Activated T-helper 17 cell treated with anti-CD3 and anti-CD28 coated beads, Interleukin-2, amount 50 U/mL, for 72 hours (primary cell): ENCODE results near the gene S100A16. TPM values are rescaled to one million over a fixed set of nuclear protein-coding genes. Genes with fewer than 3 reads are reported as not detected.
A peak's percentile ranks its signal among the peaks of the same experiment; 100 is the strongest.
"Not testable (repeated sequence)": the region's sequence is repeated elsewhere in the genome, so short reads cannot be mapped to it uniquely, and the experiment has no call there.

Source experiments
- ATAC-seq: fragments of 150-1000 bp; cut with Tn5 transposase; replicated peaks from 2 replicates; pipeline ENCODE4 v1.10.0; 2021; ENCODE audit warnings: mild to moderate bottlenecking, moderate library complexity
- H3K27ac Mint-ChIP-seq: one replicate; pipeline ENCODE4 v1.8.0; 2022; ENCODE audit warnings: mixed read lengths
- H3K27me3 Mint-ChIP-seq: one replicate; pipeline ENCODE4 v1.8.0; 2022; ENCODE audit warnings: mixed read lengths
- H3K36me3 Mint-ChIP-seq: one replicate; pipeline ENCODE4 v1.8.0; 2022; ENCODE audit warnings: low read depth, mild to moderate bottlenecking, mixed read lengths
- H3K4me1 Mint-ChIP-seq: one replicate; pipeline ENCODE4 v1.8.0; 2022; ENCODE audit warnings: mixed read lengths
- H3K4me3 Mint-ChIP-seq: one replicate; pipeline ENCODE4 v1.8.0; 2022; ENCODE audit warnings: mild to moderate bottlenecking, mixed read lengths
- H3K9me3 Mint-ChIP-seq: one replicate; pipeline ENCODE4 v1.8.0; 2022; ENCODE audit warnings: mixed read lengths
- total RNA-seq, 2 donors: library from RNA; stranded (reverse); gene quantifications; one replicate each; pipeline ENCODE4 v1.2.3, GENCODE V29; 2022

Gene S100A16
- total RNA-seq, 2 donors from 2014 or later, result not detected

DNA sequence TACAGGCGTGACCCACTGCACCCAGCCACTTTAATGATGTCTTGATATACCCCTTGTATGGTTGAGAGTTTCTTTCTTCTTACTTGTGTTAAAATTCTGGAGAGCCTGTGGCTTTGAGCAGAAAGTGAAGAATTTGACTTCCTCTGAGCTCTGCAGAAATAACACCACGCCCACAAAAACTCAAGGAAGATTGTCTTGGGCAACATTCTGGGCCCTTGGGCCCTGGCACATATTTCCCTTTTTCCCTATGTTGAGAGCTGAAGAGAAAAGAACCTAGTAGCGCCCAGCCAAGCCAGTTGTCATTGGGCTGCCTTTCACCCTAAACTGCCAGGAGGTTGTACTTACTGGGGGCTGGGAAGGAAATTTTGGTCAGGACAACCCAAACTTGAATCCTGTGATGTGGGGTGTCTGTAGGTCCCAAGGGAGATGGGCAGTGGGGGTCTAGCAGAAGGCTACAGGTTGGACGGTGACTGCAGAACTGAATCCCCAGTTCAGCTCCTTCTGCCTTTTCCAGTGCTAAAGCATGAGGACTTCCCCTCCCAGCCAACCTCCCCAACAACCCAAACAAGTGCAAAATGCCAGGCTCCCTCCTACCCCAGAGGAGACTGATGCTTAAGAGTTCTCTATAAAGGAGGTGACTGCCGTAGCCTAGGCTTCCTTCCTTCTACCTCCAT, 33.9 kb upstream of the S100A16 start:
- Mint-ChIP-seq H3K36me3 (peaks cover 62% of the 10 kb centered on the region), H3K27ac (peak overlapping the region; percentile 32)

DNA sequence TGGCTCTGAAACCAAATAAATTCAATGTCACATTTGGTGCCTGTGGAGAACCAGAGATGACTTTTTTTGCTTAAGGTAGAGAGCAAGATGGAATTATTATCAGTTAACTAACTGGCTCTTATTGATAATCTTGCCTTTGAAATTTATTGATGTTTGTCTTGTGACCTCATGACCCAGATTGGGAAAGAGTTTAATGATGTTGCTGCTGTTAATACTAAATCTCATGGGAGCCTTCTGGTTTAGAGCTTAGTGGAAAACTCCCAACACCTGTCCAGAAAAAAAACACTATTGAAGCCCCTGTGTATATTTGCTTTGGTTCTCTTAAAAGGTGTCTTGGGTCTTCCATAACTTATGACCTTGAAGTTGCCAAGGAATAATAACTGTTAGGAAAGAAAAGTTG, 30.9 kb upstream of the S100A16 start:
- Mint-ChIP-seq H3K27me3 (no peaks in the 10 kb centered on the region), H3K4me1 (peaks cover 21% of the 10 kb centered on the region), H3K9me3 (no peaks in the 10 kb centered on the region), H3K27ac (peak overlapping the region; percentile 80), H3K4me3 (no peak overlapping the region), H3K36me3 (peaks cover 92% of the 10 kb centered on the region)
- ATAC-seq, result no peak

More for the DNA sequence above, 33.9 kb upstream of the S100A16 start:
- H3K4me1 Mint-ChIP-seq, result peaks cover 22% of the 10 kb centered on the region
- no peaks in the 10 kb centered on the region for H3K9me3 Mint-ChIP-seq
- H3K4me3 Mint-ChIP-seq, result no peak overlapping the region
- no peak for ATAC-seq
- no peaks in the 10 kb centered on the region for H3K27me3 Mint-ChIP-seq

DNA sequence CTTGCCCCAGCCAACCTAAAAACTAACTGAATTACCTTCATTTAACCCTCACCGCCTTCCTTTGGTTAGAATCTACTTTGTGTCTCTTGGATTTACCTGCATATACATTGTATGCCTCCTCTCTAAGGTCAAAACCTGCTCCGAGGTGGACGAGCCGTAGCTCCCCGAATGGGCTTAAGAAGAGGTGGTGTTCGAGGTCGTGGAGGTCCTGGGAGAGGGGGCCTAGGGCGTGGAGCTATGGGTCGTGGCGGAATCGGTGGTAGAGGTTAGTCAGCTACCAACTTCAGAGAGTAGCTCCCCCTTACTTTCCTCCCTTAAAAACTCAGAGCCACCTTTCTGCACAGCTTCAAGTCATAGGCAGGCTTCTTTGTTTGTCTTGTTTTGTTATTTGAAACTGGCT, 30.2 kb upstream of the S100A16 start:
- H3K4me1 Mint-ChIP-seq, result peaks cover 21% of the 10 kb centered on the region
- ATAC-seq, result no peak
- H3K27me3 Mint-ChIP-seq, result no peaks in the 10 kb centered on the region
- peak overlapping the region; percentile 80 for H3K27ac Mint-ChIP-seq
- no peak overlapping the region for H3K4me3 Mint-ChIP-seq
- H3K36me3 Mint-ChIP-seq, result peaks cover 99% of the 10 kb centered on the region
- no peaks in the 10 kb centered on the region for H3K9me3 Mint-ChIP-seq

GRCh38 chr1:153642161-153642560, 29.2 kb upstream of the S100A16 start:
- no peaks in the 10 kb centered on the region for H3K9me3 Mint-ChIP-seq
- H3K36me3 Mint-ChIP-seq, result peaks cover 100% of the 10 kb centered on the region
- no peaks in the 10 kb centered on the region for H3K27me3 Mint-ChIP-seq
- ATAC-seq, result no peak
- peak overlapping the region; percentile 33 for H3K27ac Mint-ChIP-seq
- H3K4me1 Mint-ChIP-seq, result peaks cover 22% of the 10 kb centered on the region
- no peak overlapping the region for H3K4me3 Mint-ChIP-seq

- H3K27ac Mint-ChIP-seq, result peak overlapping the region; percentile 2
- no peaks in the 10 kb centered on the region for H3K9me3 Mint-ChIP-seq
- H3K4me1 Mint-ChIP-seq, result peaks cover 28% of the 10 kb centered on the region
- no peak for ATAC-seq
- H3K27me3 Mint-ChIP-seq, result no peaks in the 10 kb centered on the region
- H3K36me3 Mint-ChIP-seq, result peaks cover 100% of the 10 kb centered on the region
- H3K4me3 Mint-ChIP-seq, result no peak overlapping the region
Observed at GRCh38 chr1:153640861-153641260, 27.9 kb upstream of the S100A16 start.

DNA sequence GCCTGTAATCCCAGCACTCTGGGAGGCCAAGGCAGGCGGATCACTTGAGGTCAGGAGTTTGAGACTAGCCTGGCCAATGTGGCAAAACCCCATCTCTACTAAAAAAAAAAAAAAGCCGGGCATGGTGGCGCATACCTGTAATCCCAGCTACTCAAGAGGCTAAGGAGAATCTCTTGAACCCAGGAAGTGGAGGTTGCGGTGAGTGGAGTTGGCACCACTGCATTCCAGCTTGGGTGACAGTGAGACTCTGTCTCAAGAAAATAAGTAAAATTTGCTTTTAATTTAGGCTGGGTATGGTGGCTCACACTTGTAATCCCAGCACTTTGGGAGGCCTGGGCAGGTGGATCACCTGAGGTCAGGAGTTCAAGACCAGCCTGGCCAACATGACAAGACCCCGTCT, 27.3 kb upstream of the S100A16 start:
- not testable (repeated sequence) for ATAC-seq, H3K9me3 Mint-ChIP-seq, H3K4me3 Mint-ChIP-seq, H3K27me3 Mint-ChIP-seq
- Mint-ChIP-seq H3K4me1 (peaks cover 24% of the 10 kb centered on the region), H3K27ac (peak overlapping the region; percentile 2), H3K36me3 (peaks cover 100% of the 10 kb centered on the region)

GRCh38 chr1:153639280-153639679, 26.3 kb upstream of the S100A16 start:
- Mint-ChIP-seq H3K4me3 (no peak overlapping the region), H3K9me3 (no peaks in the 10 kb centered on the region), H3K4me1 (peaks cover 24% of the 10 kb centered on the region), H3K27ac (no peak overlapping the region), H3K36me3 (peaks cover 100% of the 10 kb centered on the region), H3K27me3 (no peaks in the 10 kb centered on the region)
- no peak for ATAC-seq

GRCh38 chr1:153638261-153638660, 25.3 kb upstream of the S100A16 start:
- Mint-ChIP-seq H3K27me3 (no peaks in the 10 kb centered on the region), H3K4me1 (peaks cover 18% of the 10 kb centered on the region), H3K4me3 (peak overlapping the region; percentile 15), H3K9me3 (no peaks in the 10 kb centered on the region), H3K36me3 (peaks cover 97% of the 10 kb centered on the region), H3K27ac (peak overlapping the region; percentile 86)
- no peak for ATAC-seq

GRCh38 chr1:153636312-153636711, 23.4 kb upstream of the S100A16 start:
- Mint-ChIP-seq H3K9me3 (no peaks in the 10 kb centered on the region), H3K27me3 (no peaks in the 10 kb centered on the region), H3K36me3 (peaks cover 77% of the 10 kb centered on the region), H3K4me3 (peak overlapping the region; percentile 95), H3K4me1 (peaks cover 27% of the 10 kb centered on the region), H3K27ac (no peak overlapping the region)
- no peak for ATAC-seq

GRCh38 chr1:153635872-153636271, 22.9 kb upstream of the S100A16 start:
- Mint-ChIP-seq H3K36me3 (peaks cover 73% of the 10 kb centered on the region), H3K27ac (peak overlapping the region; percentile 95), H3K9me3 (no peaks in the 10 kb centered on the region), H3K4me3 (peak overlapping the region; percentile 95), H3K27me3 (no peaks in the 10 kb centered on the region), H3K4me1 (peaks cover 25% of the 10 kb centered on the region)
- ATAC-seq, result no peak

- Mint-ChIP-seq H3K36me3 (peaks cover 54% of the 10 kb centered on the region), H3K27me3 (no peaks in the 10 kb centered on the region), H3K4me1 (peaks cover 27% of the 10 kb centered on the region), H3K4me3 (peak within 1 kb of the TSS; percentile 95), H3K9me3 (no peaks in the 10 kb centered on the region), H3K27ac (peak within 1 kb of the TSS; percentile 95)
- peak; percentile 89 for ATAC-seq
Observed at GRCh38 chr1:153633754-153634665, 21.1 kb upstream of the S100A16 start, which contains the start of gene CHTOP. TSS of gene CHTOP (plus strand) at chr1:153634066. CDS start at chr1:153636589, 2,523 bp downstream.

DNA sequence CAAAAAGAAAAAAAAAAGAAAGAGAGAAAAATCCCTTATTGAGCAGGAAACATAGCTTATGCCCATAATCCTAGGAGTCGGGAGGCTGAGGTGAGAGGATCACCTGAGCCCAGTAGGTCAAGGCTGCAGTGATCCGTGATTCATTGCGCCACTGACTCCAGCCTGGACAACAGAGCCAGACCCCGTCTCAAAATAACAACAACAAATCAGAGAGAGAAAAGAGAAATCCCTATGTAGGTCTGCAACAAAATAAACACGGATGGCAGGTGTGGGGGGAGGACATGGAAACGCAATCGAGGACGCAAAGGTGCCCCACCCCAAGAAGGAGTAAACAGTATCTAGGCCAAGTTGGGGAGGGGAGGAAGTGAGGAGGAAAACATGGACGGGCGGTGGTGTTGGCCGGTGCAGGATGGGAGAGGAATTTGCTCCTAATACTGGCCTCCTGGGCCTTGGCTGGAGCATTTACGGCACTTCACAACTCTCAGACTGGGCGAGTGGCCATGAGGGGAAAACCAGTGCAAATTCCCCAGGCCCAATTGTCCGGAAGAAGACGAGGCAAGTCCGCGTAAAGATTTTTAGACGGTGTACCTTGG, 20.3 kb upstream of the S100A16 start:
- peaks cover 47% of the 10 kb centered on the region for H3K36me3 Mint-ChIP-seq
- H3K27me3 Mint-ChIP-seq, result no peaks in the 10 kb centered on the region
- H3K4me3 Mint-ChIP-seq, result peak overlapping the region; percentile 95
- H3K9me3 Mint-ChIP-seq, result no peaks in the 10 kb centered on the region
- H3K4me1 Mint-ChIP-seq, result peaks cover 27% of the 10 kb centered on the region
- no peak for ATAC-seq
- peak overlapping the region; percentile 95 for H3K27ac Mint-ChIP-seq

- H3K9me3 Mint-ChIP-seq, result no peaks in the 10 kb centered on the region
- no peaks in the 10 kb centered on the region for H3K27me3 Mint-ChIP-seq
- H3K4me1 Mint-ChIP-seq, result peaks cover 24% of the 10 kb centered on the region
- H3K27ac Mint-ChIP-seq, result peak overlapping the region; percentile 39
- H3K4me3 Mint-ChIP-seq, result peak overlapping the region; percentile 20
- ATAC-seq, result peak; percentile 13
- H3K36me3 Mint-ChIP-seq, result peaks cover 28% of the 10 kb centered on the region
Observed at GRCh38 chr1:153631047-153632022, 18.4 kb upstream of the S100A16 start.
